ENCODE results near the gene ADAMTSL2.

Gene ADAMTSL2

GRCh38 chr9:133518706-133519449 lies 15.6 kb upstream of the ADAMTSL2 start:
- no peak for DNase-seq

GRCh38 chr9:133519693-133520092 lies 14.8 kb upstream of the ADAMTSL2 start:
- no peak for DNase-seq

GRCh38 chr9:133520121-133520835 lies 14.2 kb upstream of the ADAMTSL2 start:
- DNase-seq = no peak

GRCh38 chr9:133521122-133522072 lies 13.1 kb upstream of the ADAMTSL2 start:
- DNase-seq = no peak

- no peak for DNase-seq
Measured at GRCh38 chr9:133522073-133522910, 12.2 kb upstream of the ADAMTSL2 start.

GRCh38 chr9:133523106-133523505 lies 11.4 kb upstream of the ADAMTSL2 start:
- DNase-seq = no peak

GRCh38 chr9:133524146-133524545 lies 10.4 kb upstream of the ADAMTSL2 start:
- DNase-seq = no peak

- no peak for DNase-seq
Measured at GRCh38 chr9:133524679-133525228, 9.8 kb upstream of the ADAMTSL2 start, which contains the start of gene MYMK. Gene MYMK (minus strand): TSS chr9:133524959. CDS start chr9:133524844, 115 bp downstream.

- no peak for DNase-seq
Measured at GRCh38 chr9:133525677-133526076, 8.8 kb upstream of the ADAMTSL2 start.

- peak; percentile 81 for DNase-seq
Measured at GRCh38 chr9:133526721-133527321, 7.7 kb upstream of the ADAMTSL2 start.

- no peak for DNase-seq
Measured at GRCh38 chr9:133527444-133527920, 7.0 kb upstream of the ADAMTSL2 start.

GRCh38 chr9:133528001-133528875 lies 6.3 kb upstream of the ADAMTSL2 start:
- no peak for DNase-seq

GRCh38 chr9:133528876-133529241 lies 5.6 kb upstream of the ADAMTSL2 start:
- DNase-seq = no peak

- DNase-seq = peak; percentile 76
Measured at GRCh38 chr9:133529457-133529856, 5.0 kb upstream of the ADAMTSL2 start.

GRCh38 chr9:133529874-133530273 lies 4.6 kb upstream of the ADAMTSL2 start:
- DNase-seq = no peak

- no peak for DNase-seq
Measured at GRCh38 chr9:133531293-133531692, 3.2 kb upstream of the ADAMTSL2 start.

- peak; percentile 92 for DNase-seq
Measured at GRCh38 chr9:133532937-133533668, 1.4 kb upstream of the ADAMTSL2 start.

GRCh38 chr9:133533857-133534256 lies 647 bp upstream of the ADAMTSL2 start:
- no peak for DNase-seq

GRCh38 chr9:133535306-133535877 lies 888 bp downstream of the ADAMTSL2 start:
- no peak for DNase-seq
